ENCODE data around the gene ADAM22.
A peak's percentile ranks its signal among the peaks of the same experiment; 100 is the strongest.

Gene ADAM22

DNA sequence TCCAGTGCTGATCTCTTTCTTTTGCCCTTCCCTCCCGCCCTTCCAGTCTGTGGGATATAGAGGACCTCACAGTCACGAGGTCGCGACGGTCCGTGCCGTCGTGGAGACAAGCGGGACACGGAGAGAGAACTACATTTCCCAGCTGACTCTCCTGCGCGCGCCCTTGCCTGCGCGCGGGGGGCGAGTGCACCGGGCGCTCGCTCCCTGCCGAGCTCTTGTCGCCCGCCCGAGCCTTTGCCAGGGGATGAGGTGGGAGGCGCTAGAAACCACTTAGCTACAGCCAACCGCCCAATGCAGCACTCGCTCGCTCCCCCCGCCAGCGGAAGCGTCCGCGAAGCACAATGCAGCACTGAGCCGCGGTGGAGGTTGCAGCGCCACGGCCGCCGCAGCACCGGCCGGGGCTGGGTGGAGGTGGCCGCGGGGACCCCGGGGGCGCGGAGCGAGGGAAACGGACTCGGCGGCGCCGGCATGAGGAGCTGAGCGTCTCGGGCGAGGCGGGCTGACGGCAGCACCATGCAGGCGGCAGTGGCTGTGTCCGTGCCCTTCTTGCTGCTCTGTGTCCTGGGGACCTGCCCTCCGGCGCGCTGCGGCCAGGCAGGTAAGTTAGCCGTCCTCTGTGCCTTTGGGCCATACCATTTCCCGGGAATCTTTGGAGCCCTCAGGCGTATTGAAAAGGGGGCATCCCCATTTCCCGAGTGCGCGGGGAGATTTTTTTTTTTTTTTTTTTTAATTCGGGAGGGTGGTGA is at the start of gene ADAM22 (continued):
- TF ChIP-seq, protein P1, sequence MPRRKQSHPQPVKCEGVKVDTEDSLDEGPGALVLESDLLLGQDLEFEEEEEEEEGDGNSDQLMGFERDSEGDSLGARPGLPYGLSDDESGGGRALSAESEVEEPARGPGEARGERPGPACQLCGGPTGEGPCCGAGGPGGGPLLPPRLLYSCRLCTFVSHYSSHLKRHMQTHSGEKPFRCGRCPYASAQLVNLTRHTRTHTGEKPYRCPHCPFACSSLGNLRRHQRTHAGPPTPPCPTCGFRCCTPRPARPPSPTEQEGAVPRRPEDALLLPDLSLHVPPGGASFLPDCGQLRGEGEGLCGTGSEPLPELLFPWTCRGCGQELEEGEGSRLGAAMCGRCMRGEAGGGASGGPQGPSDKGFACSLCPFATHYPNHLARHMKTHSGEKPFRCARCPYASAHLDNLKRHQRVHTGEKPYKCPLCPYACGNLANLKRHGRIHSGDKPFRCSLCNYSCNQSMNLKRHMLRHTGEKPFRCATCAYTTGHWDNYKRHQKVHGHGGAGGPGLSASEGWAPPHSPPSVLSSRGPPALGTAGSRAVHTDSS (tag by site-specific recombination; IDR thresholded peaks at IDR 0.05): no peak
- TF ChIP-seq ZNF140 (tag by site-specific recombination; IDR thresholded peaks at IDR 0.05) (no peak), ZNF626 (tag by site-specific recombination; IDR thresholded peaks at IDR 0.05) (no peak), ZSCAN30 (tag by site-specific recombination; IDR thresholded peaks at IDR 0.05) (peak; percentile 88), ZNF664 (tag by site-specific recombination; IDR thresholded peaks at IDR 0.05) (no peak), YY2 (tag by site-specific recombination; IDR thresholded peaks at IDR 0.05) (no peak), HOXC10 (CRISPR knock-in tag; IDR thresholded peaks at IDR 0.05) (no peak), ZNF133 (tag by site-specific recombination; IDR thresholded peaks at IDR 0.05) (no peak), FEZF1 (tag by site-specific recombination; IDR thresholded peaks at IDR 0.05) (no peak), HOXD13 (CRISPR knock-in tag; IDR thresholded peaks at IDR 0.05; ENCODE audit: borderline replicate concordance) (no peak), ZNF341 (tag by site-specific recombination; IDR thresholded peaks at IDR 0.05; ENCODE audit: low read depth) (peak; percentile 80), ZNF747 (tag by site-specific recombination; IDR thresholded peaks at IDR 0.05) (no peak), SCRT2 (tag by site-specific recombination; IDR thresholded peaks at IDR 0.05) (no peak), ZBTB21 (tag by site-specific recombination; IDR thresholded peaks at IDR 0.05) (no peak), ZEB2 (tag by site-specific recombination; IDR thresholded peaks at IDR 0.05) (peak; percentile 65), ZNF785 (tag by site-specific recombination; IDR thresholded peaks at IDR 0.05) (no peak), KLF7 (tag by site-specific recombination; IDR thresholded peaks at IDR 0.05; ENCODE audit: borderline replicate concordance) (no peak), ZNF624 (tag by site-specific recombination; IDR thresholded peaks at IDR 0.05) (no peak), RBAK (tag by site-specific recombination; IDR thresholded peaks at IDR 0.05) (no peak), ZNF23 (tag by site-specific recombination; IDR thresholded peaks at IDR 0.05; ENCODE audit: borderline replicate concordance) (no peak), ZNF777 (tag by site-specific recombination; IDR thresholded peaks at IDR 0.05; ENCODE audit: borderline replicate concordance) (0 out of 2 replicates have a peak, but pooled peaks have one; percentile 23), KLF16 (tag by site-specific recombination; IDR thresholded peaks at IDR 0.05) (no peak), ZBTB20 (tag by site-specific recombination; IDR thresholded peaks at IDR 0.05) (peak; percentile 80; the same call in 1 of the 2 replicates), ZNF174 (tag by site-specific recombination; IDR thresholded peaks at IDR 0.05) (no peak), ZNF112 (tag by site-specific recombination; IDR thresholded peaks at IDR 0.05) (no peak), KLF9 (tag by site-specific recombination; IDR thresholded peaks at IDR 0.05; ENCODE audit: low read depth) (no peak)
- TF ChIP-seq, protein P2, sequence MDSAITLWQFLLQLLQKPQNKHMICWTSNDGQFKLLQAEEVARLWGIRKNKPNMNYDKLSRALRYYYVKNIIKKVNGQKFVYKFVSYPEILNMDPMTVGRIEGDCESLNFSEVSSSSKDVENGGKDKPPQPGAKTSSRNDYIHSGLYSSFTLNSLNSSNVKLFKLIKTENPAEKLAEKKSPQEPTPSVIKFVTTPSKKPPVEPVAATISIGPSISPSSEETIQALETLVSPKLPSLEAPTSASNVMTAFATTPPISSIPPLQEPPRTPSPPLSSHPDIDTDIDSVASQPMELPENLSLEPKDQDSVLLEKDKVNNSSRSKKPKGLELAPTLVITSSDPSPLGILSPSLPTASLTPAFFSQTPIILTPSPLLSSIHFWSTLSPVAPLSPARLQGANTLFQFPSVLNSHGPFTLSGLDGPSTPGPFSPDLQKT (IDR thresholded peaks at IDR 0.05; ENCODE audit: borderline replicate concordance, low read depth, low read length): no peak
- TF ChIP-seq, protein P3, sequence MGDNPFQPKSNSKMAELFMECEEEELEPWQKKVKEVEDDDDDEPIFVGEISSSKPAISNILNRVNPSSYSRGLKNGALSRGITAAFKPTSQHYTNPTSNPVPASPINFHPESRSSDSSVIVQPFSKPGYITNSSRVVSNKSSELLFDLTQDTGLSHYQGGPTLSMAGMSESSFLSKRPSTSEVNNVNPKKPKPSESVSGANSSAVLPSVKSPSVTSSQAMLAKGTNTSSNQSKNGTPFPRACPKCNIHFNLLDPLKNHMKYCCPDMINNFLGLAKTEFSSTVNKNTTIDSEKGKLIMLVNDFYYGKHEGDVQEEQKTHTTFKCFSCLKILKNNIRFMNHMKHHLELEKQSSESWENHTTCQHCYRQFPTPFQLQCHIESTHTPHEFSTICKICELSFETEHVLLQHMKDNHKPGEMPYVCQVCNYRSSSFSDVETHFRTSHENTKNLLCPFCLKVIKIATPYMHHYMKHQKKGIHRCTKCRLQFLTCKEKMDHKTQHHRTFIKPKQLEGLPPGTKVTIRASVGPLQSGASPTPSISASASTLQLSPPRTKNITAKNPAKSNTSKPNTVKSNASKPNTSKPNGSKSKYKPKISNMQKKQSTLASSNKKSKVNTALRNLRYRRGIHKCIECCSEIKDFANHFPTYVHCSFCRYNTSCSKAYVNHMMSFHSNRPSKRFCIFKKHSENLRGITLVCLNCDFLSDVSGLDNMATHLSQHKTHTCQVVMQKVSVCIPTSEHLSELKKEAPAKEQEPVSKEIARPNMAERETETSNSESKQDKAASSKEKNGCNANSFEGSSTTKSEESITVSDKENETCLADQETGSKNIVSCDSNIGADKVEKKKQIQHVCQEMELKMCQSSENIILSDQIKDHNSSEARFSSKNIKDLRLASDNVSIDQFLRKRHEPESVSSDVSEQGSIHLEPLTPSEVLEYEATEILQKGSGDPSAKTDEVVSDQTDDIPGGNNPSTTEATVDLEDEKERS (tag by site-specific recombination; IDR thresholded peaks at IDR 0.05): no peak
- TF ChIP-seq, protein P4, sequence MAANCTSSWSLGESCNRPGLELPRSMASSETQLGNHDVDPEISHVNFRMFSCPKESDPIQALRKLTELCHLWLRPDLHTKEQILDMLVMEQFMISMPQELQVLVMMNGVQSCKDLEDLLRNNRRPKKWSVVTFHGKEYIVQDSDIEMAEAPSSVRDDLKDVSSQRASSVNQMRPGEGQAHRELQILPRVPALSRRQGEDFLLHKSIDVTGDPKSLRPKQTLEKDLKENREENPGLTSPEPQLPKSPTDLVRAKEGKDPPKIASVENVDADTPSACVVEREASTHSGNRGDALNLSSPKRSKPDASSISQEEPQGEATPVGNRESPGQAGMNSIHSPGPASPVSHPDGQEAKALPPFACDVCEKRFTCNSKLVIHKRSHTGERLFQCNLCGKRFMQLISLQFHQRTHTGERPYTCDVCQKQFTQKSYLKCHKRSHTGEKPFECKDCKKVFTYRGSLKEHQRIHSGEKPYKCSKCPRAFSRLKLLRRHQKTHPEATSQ (tag by site-specific recombination; IDR thresholded peaks at IDR 0.05): no peak
- TF ChIP-seq, protein P5, sequence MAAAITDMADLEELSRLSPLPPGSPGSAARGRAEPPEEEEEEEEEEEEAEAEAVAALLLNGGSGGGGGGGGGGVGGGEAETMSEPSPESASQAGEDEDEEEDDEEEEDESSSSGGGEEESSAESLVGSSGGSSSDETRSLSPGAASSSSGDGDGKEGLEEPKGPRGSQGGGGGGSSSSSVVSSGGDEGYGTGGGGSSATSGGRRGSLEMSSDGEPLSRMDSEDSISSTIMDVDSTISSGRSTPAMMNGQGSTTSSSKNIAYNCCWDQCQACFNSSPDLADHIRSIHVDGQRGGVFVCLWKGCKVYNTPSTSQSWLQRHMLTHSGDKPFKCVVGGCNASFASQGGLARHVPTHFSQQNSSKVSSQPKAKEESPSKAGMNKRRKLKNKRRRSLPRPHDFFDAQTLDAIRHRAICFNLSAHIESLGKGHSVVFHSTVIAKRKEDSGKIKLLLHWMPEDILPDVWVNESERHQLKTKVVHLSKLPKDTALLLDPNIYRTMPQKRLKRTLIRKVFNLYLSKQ (tag by site-specific recombination; IDR thresholded peaks at IDR 0.05; ENCODE audit: borderline replicate concordance): no peak

Data from HEK293 (cell line).